Neural cell (in vitro differentiated cells): Measurements from ENCODE around the gene GUCD1. TPM values are rescaled to one million over a fixed set of nuclear protein-coding genes. Genes with fewer than 3 reads are reported as not detected.

ENCODE experiments used
- H2AFZ ChIP-seq: fragments of 200-600, 300-800 bp; sonication (generic), shearing (Covaris generic); 2 replicates; pipeline ENCODE4 v1.6.0; 2014; ENCODE audit warnings: low read depth, mild to moderate bottlenecking, antibody characterized with exemption, low read length, moderate library complexity
- H3F3A ChIP-seq: fragments of 200-600 bp; shearing (Covaris generic); 2 replicates; pipeline ENCODE4 v1.6.1; 2016; ENCODE audit warnings: mild to moderate bottlenecking, moderate library complexity, mixed read lengths, antibody characterized with exemption, low read length; ENCODE audit not compliant: insufficient read depth, poor library complexity, severe bottlenecking
- H3K27ac ChIP-seq: fragments of 200-600, 300-800 bp; sonication (generic), shearing (Covaris generic); 2 replicates; pipeline ENCODE4 v1.5.1; 2014; ENCODE audit warnings: mild to moderate bottlenecking, low read length, moderate library complexity
- H3K27me3 ChIP-seq: fragments of 300-800, 200-600 bp; sonication (generic), shearing (Covaris generic); 2 replicates; pipeline ENCODE4 v1.6.0; 2014; ENCODE audit warnings: mild to moderate bottlenecking, low read depth, low read length, moderate library complexity; ENCODE audit not compliant: insufficient read depth
- H3K36me3 ChIP-seq: fragments of 300-800, 200-600 bp; sonication (generic), shearing (Covaris generic); 2 replicates; pipeline ENCODE4 v1.5.1; 2014; ENCODE audit warnings: mild to moderate bottlenecking, antibody characterized with exemption, low read length, moderate library complexity; ENCODE audit not compliant: insufficient read depth
- H3K4me2 ChIP-seq: fragments of 300-800, 200-600 bp; sonication (generic), shearing (Covaris generic); 2 replicates; pipeline ENCODE4 v1.6.0; 2014; ENCODE audit warnings: mild to moderate bottlenecking, low read length
- H3K4me3 ChIP-seq: fragments of 300-800, 200-600 bp; sonication (generic), shearing (Covaris generic); 2 replicates; pipeline ENCODE4 v1.5.1; 2014; ENCODE audit warnings: mild to moderate bottlenecking, low read length, moderate library complexity
- H3K79me2 ChIP-seq: fragments of 200-600 bp; shearing (Covaris generic); replicated peaks from 2 replicates; pipeline ENCODE4 v1.6.0; 2014; ENCODE audit warnings: mild to moderate bottlenecking, low read length, moderate library complexity; ENCODE audit not compliant: insufficient read depth
- H3K9ac ChIP-seq: fragments of 300-800, 200-600 bp; sonication (generic), shearing (Covaris generic); 2 replicates; pipeline ENCODE4 v1.6.1; 2016; ENCODE audit warnings: mild to moderate bottlenecking, low read length, mixed read lengths
- H3K9me2 ChIP-seq: fragments of 200-600 bp; shearing (Covaris generic); 2 replicates; pipeline ENCODE4 v1.6.1; 2016; ENCODE audit warnings: mild to moderate bottlenecking, low read length, mixed read lengths; ENCODE audit not compliant: insufficient read depth
- H3K9me3 ChIP-seq: fragments of 200-600, 300-800 bp; sonication (generic), shearing (Covaris generic); 2 replicates; pipeline ENCODE4 v1.6.1; 2016; ENCODE audit warnings: mild to moderate bottlenecking, mixed run types, low read length, moderate library complexity, mixed read lengths
- H4K20me1 ChIP-seq: fragments of 200-600 bp; shearing (Covaris generic); 2 replicates; pipeline ENCODE4 v1.6.1; 2016; ENCODE audit warnings: mild to moderate bottlenecking, mixed run types; ENCODE audit not compliant: insufficient read depth
- CTCF ChIP-seq: fragments of 450-650 bp; IDR thresholded peaks from 2 replicates; pipeline ENCODE4 v1.5.1; 2014; ENCODE audit warnings: antibody characterized with exemption, mild to moderate bottlenecking, moderate library complexity; ENCODE audit not compliant: poor library complexity, severe bottlenecking
- EP300 ChIP-seq: fragments of 450-650 bp; conservative IDR thresholded peaks from 2 replicates; pipeline ENCODE4 v1.6.1; 2014; ENCODE audit warnings: antibody characterized with exemption, mild to moderate bottlenecking, moderate library complexity; ENCODE audit not compliant: poor library complexity, severe bottlenecking
- EZH2 ChIP-seq: fragments of 200-600, 300-800 bp; shearing (Covaris generic), sonication (generic); IDR thresholded peaks from 2 replicates; pipeline ENCODE4 v1.6.1; 2014; ENCODE audit warnings: antibody characterized with exemption, low read length, borderline replicate concordance, mild to moderate bottlenecking; ENCODE audit not compliant: insufficient read depth, poor library complexity, severe bottlenecking
- MXI1 ChIP-seq: fragments of 450-650 bp; conservative IDR thresholded peaks from 2 replicates; pipeline ENCODE4 v1.6.1; 2014; ENCODE audit warnings: antibody characterized with exemption, mild to moderate bottlenecking; ENCODE audit not compliant: poor library complexity, severe bottlenecking
- POLR2AphosphoS5 ChIP-seq: IDR thresholded peaks from 2 replicates; pipeline ENCODE4 v1.6.1; 2012
- RAD21 ChIP-seq: fragments of 450-650 bp; conservative IDR thresholded peaks from 2 replicates; pipeline ENCODE4 v1.6.1; 2014; ENCODE audit warnings: antibody characterized with exemption, mild to moderate bottlenecking, moderate library complexity
- REST ChIP-seq: IDR thresholded peaks from 2 replicates; pipeline ENCODE4 v1.6.1; 2012; ENCODE audit warnings: borderline replicate concordance
- SMC3 ChIP-seq: fragments of 450-650 bp; conservative IDR thresholded peaks from 2 replicates; pipeline ENCODE4 v1.6.1; 2014; ENCODE audit warnings: antibody characterized with exemption, mild to moderate bottlenecking, moderate library complexity; ENCODE audit not compliant: poor library complexity
- TAF1 ChIP-seq: IDR thresholded peaks from 2 replicates; pipeline ENCODE4 v1.6.1; 2012; ENCODE audit warnings: low read depth
- polyA plus RNA-seq: library from polyadenylated mRNA; depleted of rRNA; stranded (reverse); fragments of >200 nt; gene quantifications from 2 replicates; pipeline ENCODE4 v1.2.3, GENCODE V29; 2014

Gene GUCD1
- polyA plus RNA-seq, 1 donor from 2014 or later = 32.6 TPM

- no peak overlapping the region for H2AFZ ChIP-seq
- no peak for TF ChIP-seq REST
- no peak for TF ChIP-seq CTCF
- no peak for TF ChIP-seq SMC3
- no peak for TF ChIP-seq EZH2
- TF ChIP-seq POLR2AphosphoS5 = no peak
- TF ChIP-seq EP300 = no peak
- no peak for TF ChIP-seq RAD21
- no peak for TF ChIP-seq TAF1
- no peak for TF ChIP-seq MXI1
- H3F3A ChIP-seq = no peaks in the 10 kb centered on the region
Measured at GRCh38 chr22:24519496-24519895, 35.4 kb downstream of the GUCD1 start.

GRCh38 chr22:24518771-24519485 is 36.0 kb downstream of the GUCD1 start:
- no peak overlapping the region for H2AFZ ChIP-seq
- H3K27me3 ChIP-seq = no peaks in the 10 kb centered on the region
- no peak overlapping the region for H3K9ac ChIP-seq
- H3K9me2 ChIP-seq = no peaks in the 10 kb centered on the region
- no peaks in the 10 kb centered on the region for H3K9me3 ChIP-seq
- no peak overlapping the region for H3K4me2 ChIP-seq
- no peaks in the 10 kb centered on the region for H4K20me1 ChIP-seq
- H3K79me2 ChIP-seq = no peaks in the 10 kb centered on the region
- no peaks in the 10 kb centered on the region for H3K36me3 ChIP-seq
- H3K4me3 ChIP-seq = no peak overlapping the region
- TF ChIP-seq RAD21 (no peak), MXI1 (no peak), TAF1 (no peak), CTCF (no peak), REST (no peak), EP300 (no peak), POLR2AphosphoS5 (no peak), EZH2 (no peak), SMC3 (no peak)
- no peak overlapping the region for H3K27ac ChIP-seq
- no peaks in the 10 kb centered on the region for H3F3A ChIP-seq

More at GRCh38 chr22:24519496-24519895, 35.4 kb downstream of the GUCD1 start:
- H3K36me3 ChIP-seq = no peaks in the 10 kb centered on the region
- no peaks in the 10 kb centered on the region for H3K9me3 ChIP-seq
- no peaks in the 10 kb centered on the region for H4K20me1 ChIP-seq
- no peaks in the 10 kb centered on the region for H3K9me2 ChIP-seq
- H3K9ac ChIP-seq = no peak overlapping the region
- no peak overlapping the region for H3K4me2 ChIP-seq
- H3K4me3 ChIP-seq = no peak overlapping the region
- H3K79me2 ChIP-seq = no peaks in the 10 kb centered on the region
- no peak overlapping the region for H3K27ac ChIP-seq
- H3K27me3 ChIP-seq = no peaks in the 10 kb centered on the region
